ENCODE data around the gene ANKRD40CL. TPM values are rescaled to one million over a fixed set of nuclear protein-coding genes. Genes with fewer than 3 reads are reported as not detected.
A peak's percentile ranks its signal among the peaks of the same experiment; 100 is the strongest.

Gene ANKRD40CL
- total and polyA plus RNA-seq, 9 donors, result not detected

- Histone ChIP-seq H3K36me3 (no peaks in the 10 kb centered on the region), H3K4me1 (ENCODE audit: insufficient read depth) (no peaks in the 10 kb centered on the region), H3K27me3 (no peaks in the 10 kb centered on the region), H3K9me3 (no peaks in the 10 kb centered on the region), H3K27ac (no peak overlapping the region), H3K4me3 (no peak overlapping the region)
- 84 to 85% (median 85%) methylated on average over 7 of the region's 7 CpGs for WGBS, 3 donors
- DNase-seq, result peak in 1 of 5 donors; percentile 7
- TF ChIP-seq EP300 (IDR thresholded peaks at IDR 0.05), result no peak
- intact Hi-C loops (cut with DNase I), result no loop called here
Observed at GRCh38 chr17:50774225-50774803, 7.0 kb upstream of the ANKRD40CL start.

- no peaks in the 10 kb centered on the region for H3K4me1 ChIP-seq (ENCODE audit: insufficient read depth)
- TF ChIP-seq EP300 (IDR thresholded peaks at IDR 0.05), result no peak
- no peak for TF ChIP-seq CTCF (IDR thresholded peaks at IDR 0.05)
- TF ChIP-seq POLR2A (IDR thresholded peaks at IDR 0.05), result no peak
- peak in 1 of 5 donors; percentile 1 for DNase-seq
- no peaks in the 10 kb centered on the region for H3K9me3 ChIP-seq
- WGBS, 3 donors, result 71 to 76% (median 72%) methylated on average over 15 of the region's 15 CpGs
- no peak overlapping the region for H3K27ac ChIP-seq
- no peak overlapping the region for H3K4me3 ChIP-seq
- H3K36me3 ChIP-seq, result no peaks in the 10 kb centered on the region
- H3K27me3 ChIP-seq, result no peaks in the 10 kb centered on the region
- intact Hi-C loops (cut with DNase I), result no loop called here
Observed at GRCh38 chr17:50771991-50772785, 4.9 kb upstream of the ANKRD40CL start.

GRCh38 chr17:50770346-50770745 is 3.0 kb upstream of the ANKRD40CL start:
- H3K27me3 ChIP-seq, result no peaks in the 10 kb centered on the region
- H3K9me3 ChIP-seq, result no peaks in the 10 kb centered on the region
- DNase-seq, result no peak
- H3K36me3 ChIP-seq, result no peaks in the 10 kb centered on the region
- 88 to 95% (median 95%) methylated on average over 2 of the region's 2 CpGs for WGBS, 3 donors
- no peaks in the 10 kb centered on the region for H3K4me1 ChIP-seq (ENCODE audit: insufficient read depth)
- TF ChIP-seq POLR2A (IDR thresholded peaks at IDR 0.05) (no peak), CTCF (IDR thresholded peaks at IDR 0.05) (no peak)
- intact Hi-C loops (cut with DNase I), result no loop called here
- H3K4me3 ChIP-seq, result no peak overlapping the region
- H3K27ac ChIP-seq, result no peak overlapping the region

- no peak overlapping the region for H3K4me3 ChIP-seq
- no peaks in the 10 kb centered on the region for H3K27me3 ChIP-seq
- no peaks in the 10 kb centered on the region for H3K4me1 ChIP-seq (ENCODE audit: insufficient read depth)
- TF ChIP-seq POLR2A (IDR thresholded peaks at IDR 0.05), result no peak
- TF ChIP-seq EP300 (IDR thresholded peaks at IDR 0.05), result no peak
- no peak for TF ChIP-seq CTCF (IDR thresholded peaks at IDR 0.05)
- WGBS, 3 donors, result 88 to 90% (median 88%) methylated on average over 8 of the region's 8 CpGs
- H3K27ac ChIP-seq, result no peak overlapping the region
- H3K36me3 ChIP-seq, result no peaks in the 10 kb centered on the region
- no peak for DNase-seq
- H3K9me3 ChIP-seq, result no peaks in the 10 kb centered on the region
- intact Hi-C loops (cut with DNase I), result no loop called here
Observed at GRCh38 chr17:50769884-50770283, 2.6 kb upstream of the ANKRD40CL start.

- WGBS, 3 donors, result 76 to 85% (median 76%) methylated on average over 7 of the region's 7 CpGs
- Histone ChIP-seq H3K27ac (no peak overlapping the region), H3K4me1 (ENCODE audit: insufficient read depth) (no peaks in the 10 kb centered on the region), H3K4me3 (no peak overlapping the region), H3K36me3 (no peaks in the 10 kb centered on the region), H3K27me3 (no peaks in the 10 kb centered on the region), H3K9me3 (no peaks in the 10 kb centered on the region)
- TF ChIP-seq POLR2A (IDR thresholded peaks at IDR 0.05) (no peak), EP300 (IDR thresholded peaks at IDR 0.05) (no peak), CTCF (IDR thresholded peaks at IDR 0.05) (no peak)
- intact Hi-C loops (cut with DNase I), result no loop called here
- peak in 1 of 5 donors; percentile 10 for DNase-seq
Observed at GRCh38 chr17:50768346-50768761, 1.0 kb upstream of the ANKRD40CL start.

Measured in ovary (tissue), 9 donors.